ENCODE results near the gene PARD6A.
"Not testable (repeated sequence)": the region's sequence is repeated elsewhere in the genome, so short reads cannot be mapped to it uniquely, and the experiment has no call there.

PARD6A gene

DNA sequence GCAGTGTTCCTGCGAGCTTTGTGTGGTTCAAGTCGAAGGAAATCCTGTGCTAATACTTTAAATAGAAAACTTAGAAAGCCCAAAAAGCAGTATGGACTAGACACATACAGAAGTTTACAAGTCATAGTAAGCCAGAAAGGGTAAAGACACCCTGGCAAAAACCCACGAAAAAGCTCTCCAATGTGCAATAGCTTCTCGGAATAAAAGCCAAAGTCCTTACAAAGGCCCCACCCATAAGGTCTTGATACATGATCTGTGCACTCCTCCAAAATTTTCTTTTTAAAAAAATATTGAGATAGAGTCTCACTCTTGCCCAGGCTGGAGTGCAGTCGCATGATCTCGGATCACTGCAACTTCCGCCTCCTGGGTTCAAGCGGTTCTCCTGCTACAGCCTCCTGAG is 16.2 kb downstream of the PARD6A start:
- in situ Hi-C loops (cut with HindIII; ENCODE audit: low pct_ligation_motif_present, low pct_unique_long_range_greater_than_20kb, low sequenced_read_pairs): no loop called here
- DNase-seq: no peak

DNA sequence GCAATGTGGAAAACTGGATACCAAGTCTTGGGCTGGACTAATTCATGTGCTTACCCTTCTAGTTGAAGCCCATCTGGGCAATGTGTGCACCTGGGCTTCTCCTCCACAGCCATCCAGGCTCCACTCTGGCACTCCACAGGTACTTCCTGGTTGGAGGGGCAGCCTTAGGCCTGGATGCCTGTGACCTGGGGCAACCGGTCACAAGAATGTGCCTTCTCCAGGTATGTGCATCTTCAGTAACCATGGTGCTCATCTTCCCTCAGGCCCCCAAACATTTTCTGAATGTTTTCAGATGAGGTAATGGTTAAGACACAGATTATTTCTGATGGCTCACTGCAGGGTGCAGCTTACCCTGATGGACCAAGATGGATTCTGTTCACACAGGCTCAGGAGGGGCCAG is 17.0 kb downstream of the PARD6A start:
- no peak for DNase-seq

DNA sequence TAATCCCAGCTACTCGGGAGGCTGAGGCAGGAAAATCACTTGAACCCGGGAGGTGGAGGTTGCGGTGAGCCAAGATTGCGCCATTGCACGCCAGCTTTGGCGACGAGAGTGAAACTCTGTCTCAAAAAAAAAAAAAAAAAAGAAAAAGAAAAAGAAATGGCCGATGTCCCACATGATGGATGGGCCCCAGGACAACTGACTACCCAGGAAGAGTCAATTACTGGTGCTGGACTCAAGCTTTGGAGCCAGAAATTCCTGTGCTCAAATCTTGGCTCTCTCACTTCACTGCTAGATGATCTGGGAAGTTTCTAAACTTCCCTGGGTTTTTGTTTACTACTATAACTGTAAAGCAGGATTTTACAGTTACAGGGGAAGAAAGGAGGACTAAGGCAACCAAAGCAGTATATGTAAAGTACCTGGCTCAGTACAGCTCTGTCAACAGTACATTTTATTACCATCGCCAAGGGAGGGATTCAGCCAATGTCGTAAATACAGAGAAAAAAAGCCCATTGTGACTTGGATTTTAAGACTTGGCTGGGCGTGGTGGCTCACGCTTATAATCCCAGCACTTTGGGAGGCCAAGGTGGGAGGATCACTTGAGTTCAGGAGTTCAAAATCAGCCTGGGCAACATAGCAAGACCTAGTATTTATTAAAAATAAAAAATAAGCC is 17.7 kb downstream of the PARD6A start:
- in situ Hi-C loops (cut with HindIII; ENCODE audit: low pct_ligation_motif_present, low pct_unique_long_range_greater_than_20kb, low sequenced_read_pairs): no loop called here
- DNase-seq: no peak

More for the DNA sequence above, 17.0 kb downstream of the PARD6A start:
- in situ Hi-C loops (cut with HindIII; ENCODE audit: low pct_ligation_motif_present, low pct_unique_long_range_greater_than_20kb, low sequenced_read_pairs): no loop called here

DNA sequence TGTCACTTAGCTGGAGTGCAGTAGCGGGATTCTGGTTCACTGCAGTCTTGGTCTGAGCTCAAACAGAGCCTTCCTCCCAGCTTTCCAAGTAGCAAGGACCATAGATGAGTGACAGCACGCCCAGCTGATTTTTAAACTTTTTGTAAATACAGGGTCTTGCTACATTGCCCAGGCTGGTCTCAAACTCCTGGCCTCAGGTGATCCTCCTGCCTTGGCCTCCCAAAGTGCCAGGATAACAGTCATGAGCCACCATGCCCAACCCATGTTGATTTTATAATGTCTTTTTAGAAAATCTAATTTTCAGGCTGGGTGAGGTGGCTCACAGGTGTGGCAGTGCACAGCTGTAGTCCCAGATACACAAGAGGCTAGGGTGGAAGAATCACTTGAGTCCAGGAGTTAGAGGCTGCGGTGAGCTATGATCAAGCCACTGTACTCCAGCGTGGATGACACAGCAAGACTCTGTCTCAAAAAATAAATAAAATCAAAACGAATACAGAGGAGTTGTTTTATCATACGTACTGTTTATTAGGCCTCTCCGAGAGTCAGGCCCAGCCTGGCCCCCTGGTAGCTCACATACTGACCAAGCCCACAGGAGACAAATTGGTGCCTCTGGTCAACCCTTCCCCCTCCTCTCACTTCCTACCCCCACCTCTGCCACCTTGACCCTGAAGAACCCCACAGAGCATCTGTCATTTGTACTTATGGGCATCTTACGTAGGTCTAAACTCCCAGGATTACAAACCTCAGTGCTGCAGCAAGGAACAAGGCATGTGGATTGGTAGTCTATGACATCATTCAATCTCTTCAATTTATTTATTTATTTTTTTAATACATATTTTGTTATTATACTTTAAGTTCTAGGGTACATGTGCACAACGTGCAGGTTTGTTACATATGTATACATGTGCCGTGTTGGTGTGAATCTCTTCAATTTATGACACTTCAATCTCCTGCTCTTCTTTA is 19.5 kb downstream of the PARD6A start:
- in situ Hi-C loops (cut with HindIII; ENCODE audit: low pct_ligation_motif_present, low pct_unique_long_range_greater_than_20kb, low sequenced_read_pairs): no loop called here
- no peak for DNase-seq

DNA sequence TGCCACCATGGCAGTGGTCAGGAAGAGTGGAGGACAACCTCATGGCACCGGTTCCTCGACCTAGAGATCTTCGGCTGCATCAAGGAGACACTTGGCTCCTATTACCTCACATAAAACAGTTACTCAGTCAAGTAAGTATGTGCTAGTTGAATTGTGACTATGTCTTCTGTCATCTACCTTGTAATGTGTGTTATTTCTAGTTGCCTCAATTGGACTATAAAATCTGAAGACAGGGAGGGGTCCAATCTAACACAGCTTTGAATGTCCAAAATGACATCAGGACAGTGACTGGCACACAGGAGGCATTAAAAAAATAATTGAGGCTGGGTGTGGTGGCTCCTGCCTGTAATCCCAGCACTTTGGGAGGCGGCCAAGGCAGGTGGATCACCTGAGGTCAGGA is 23.0 kb downstream of the PARD6A start:
- in situ Hi-C loops (cut with HindIII; ENCODE audit: low pct_ligation_motif_present, low pct_unique_long_range_greater_than_20kb, low sequenced_read_pairs): no loop called here

DNA sequence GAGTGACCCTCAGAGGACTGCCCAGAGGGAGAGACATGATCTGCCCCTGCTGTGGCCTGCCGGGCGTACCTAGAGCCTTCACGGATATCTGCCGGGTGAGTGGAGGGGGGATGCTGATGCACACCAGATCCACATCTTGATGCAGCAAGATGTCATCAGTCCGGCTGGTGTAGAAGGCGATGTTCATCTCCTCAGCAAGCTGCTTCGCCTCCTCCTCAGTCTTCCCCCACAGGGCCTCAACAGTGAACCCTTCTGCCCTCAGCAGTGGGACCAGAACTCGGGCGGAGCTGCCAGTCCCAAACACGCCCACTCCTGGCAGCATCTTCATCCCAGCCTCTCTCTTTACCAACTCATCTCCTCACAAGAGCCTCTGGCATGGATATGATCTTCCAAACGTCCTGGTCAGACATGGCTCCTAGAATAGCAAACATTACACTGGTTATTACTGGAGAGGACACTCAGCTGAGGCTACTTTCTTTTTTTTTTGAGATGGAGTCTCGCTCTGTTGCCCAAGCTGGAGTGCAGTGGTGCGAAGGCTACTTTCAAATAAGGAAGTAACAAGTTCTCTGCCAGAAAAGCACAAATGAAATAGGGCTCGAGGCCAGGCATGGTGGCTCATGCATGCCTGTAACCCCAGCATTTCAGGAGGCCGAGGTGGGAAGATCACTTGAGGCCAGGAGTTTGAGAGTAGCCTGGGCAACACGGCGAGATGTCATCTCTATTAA is 24.8 kb downstream of the PARD6A start:
- in situ Hi-C loops (cut with HindIII; ENCODE audit: low pct_ligation_motif_present, low pct_unique_long_range_greater_than_20kb, low sequenced_read_pairs): no loop called here
- DNase-seq: no peak

More for the DNA sequence above, 23.0 kb downstream of the PARD6A start:
- no peak for DNase-seq

DNA sequence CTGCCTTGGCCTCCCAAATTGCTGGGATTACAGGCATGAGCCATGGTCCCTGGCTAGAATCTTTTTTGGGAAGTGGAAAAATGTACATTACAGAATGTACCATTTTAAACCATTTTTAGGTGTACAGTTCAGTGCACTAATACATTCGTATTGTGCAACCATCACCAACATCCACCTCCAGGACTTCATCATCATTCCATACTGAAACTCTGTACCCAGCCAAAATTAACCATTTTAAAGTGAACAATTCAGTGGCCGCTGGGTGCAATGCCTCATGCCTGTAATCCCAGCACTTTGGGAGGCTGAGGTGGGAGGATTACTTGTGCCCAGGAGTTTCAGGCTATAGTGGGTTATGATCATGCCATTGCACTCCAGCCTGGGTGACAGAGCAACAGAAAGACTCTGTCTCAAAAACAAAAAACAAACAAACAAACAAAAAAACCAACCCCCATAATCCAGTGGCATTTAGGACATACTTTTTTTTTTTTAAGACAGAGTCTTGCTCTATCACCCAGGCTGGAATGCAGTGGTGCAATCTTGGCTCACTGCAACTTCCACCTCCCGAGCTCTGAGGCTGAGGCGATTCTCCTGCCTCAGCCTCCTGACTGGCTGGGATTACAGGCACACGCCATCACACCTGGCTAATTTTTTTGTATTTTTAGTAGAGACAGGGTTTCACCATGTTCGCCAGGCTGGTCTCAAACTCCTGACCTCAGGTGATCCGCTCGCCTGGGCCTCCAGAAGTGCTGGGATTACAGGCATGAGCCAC is 32.9 kb downstream of the PARD6A start:
- in situ Hi-C loops (cut with HindIII; ENCODE audit: low pct_ligation_motif_present, low pct_unique_long_range_greater_than_20kb, low sequenced_read_pairs); DNase-seq: not testable (repeated sequence)

DNA sequence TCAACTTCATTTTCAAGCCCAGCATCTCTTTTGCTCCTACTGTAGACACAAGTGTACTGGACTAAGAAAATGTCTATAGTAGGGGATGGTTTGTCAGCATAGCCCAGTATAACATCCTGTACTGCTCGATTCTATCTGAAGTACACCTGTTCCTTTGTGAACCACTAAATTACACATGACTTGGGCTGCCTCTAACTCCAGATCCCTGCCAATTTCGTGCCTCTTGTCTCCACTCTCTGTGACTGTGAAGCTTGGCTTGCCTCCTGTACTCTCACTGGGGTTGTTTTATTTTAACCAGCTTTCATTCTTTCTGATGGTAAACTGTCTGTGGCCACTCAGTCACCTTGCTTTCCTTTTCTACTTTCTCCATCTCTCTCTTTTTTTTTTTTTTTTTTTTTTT is 33.9 kb downstream of the PARD6A start:
- in situ Hi-C loops (cut with HindIII; ENCODE audit: low pct_ligation_motif_present, low pct_unique_long_range_greater_than_20kb, low sequenced_read_pairs): no loop called here
- DNase-seq: no peak

DNA sequence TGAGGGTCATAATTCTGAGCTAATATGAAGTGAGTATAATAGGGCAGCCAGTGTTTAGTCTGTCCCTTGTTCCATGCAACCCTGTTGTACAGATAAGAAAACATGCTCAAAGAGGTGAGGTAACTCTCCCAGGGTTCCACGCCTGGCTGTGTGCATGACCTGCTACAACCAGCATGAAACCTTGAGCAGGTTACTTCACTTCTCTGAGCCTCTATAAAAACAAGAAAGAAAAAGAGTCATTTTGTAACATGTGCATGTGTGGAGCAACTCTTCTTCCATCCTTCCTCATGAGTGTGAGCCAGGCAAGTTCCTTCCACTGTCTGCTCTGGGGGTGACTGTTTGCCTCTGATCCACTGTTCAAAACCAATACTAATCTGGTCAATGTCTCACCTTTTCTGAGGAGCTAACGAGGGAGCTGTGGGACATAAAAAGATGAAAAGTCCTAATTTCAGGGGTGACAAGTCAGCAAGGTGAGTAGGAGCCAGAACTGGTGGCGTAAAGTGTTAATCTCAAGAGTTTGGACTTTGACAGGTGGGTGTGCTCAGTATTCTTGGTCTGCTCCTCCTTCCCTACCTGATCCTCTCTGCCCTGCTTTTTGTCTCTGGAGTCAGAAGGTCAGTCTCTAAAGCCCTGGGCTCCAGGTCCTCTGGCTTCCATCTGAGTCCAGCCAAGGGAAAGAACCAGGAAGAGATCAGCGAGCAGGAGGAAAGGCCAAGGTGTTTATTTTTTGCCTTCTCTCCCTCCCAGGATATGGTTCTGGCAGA is 36.8 kb downstream of the PARD6A start:
- no peak for DNase-seq
- in situ Hi-C loops (cut with HindIII; ENCODE audit: low pct_ligation_motif_present, low pct_unique_long_range_greater_than_20kb, low sequenced_read_pairs): no loop called here

DNA sequence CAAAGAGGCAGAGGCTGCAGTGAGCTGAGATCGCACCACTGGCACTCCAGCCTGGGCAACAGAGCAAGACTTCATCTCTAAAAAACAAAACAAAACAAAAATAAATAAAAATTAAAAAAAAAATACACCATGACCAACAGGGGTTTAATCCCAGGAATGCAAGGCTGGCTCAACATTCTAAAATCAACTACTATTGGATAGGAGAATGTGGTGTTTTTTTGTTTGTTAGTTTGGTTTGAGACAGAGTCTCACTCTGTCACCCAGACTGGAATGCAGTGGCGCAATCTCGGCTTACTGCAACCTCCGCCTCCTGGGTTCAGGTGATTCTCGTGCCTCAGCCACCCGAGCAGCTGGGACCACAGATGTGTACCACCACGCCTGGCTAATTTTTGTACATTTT is 38.5 kb downstream of the PARD6A start:
- no peak for DNase-seq
- in situ Hi-C loops (cut with HindIII; ENCODE audit: low pct_ligation_motif_present, low pct_unique_long_range_greater_than_20kb, low sequenced_read_pairs): no loop called here

DNA sequence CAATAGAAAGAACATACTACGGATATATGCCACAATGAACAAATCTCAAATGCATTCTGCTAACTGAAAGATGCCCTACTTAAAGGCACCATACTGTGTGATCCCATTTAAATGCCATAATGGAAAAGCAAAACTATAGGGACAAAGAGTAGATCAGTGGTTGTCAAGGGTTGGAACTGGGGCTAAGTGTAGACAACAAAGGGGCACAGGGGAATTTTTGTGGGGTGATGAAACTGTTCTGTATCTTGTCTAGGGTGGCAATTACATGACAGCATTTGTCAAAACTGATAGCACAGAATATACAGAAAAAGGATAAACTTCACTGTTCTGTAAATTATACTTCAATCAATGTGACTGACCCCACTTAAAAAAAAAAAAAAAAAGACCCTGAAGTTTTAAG is 40.7 kb downstream of the PARD6A start:
- in situ Hi-C loops (cut with HindIII; ENCODE audit: low pct_ligation_motif_present, low pct_unique_long_range_greater_than_20kb, low sequenced_read_pairs): no loop called here
- no peak for DNase-seq

DNA sequence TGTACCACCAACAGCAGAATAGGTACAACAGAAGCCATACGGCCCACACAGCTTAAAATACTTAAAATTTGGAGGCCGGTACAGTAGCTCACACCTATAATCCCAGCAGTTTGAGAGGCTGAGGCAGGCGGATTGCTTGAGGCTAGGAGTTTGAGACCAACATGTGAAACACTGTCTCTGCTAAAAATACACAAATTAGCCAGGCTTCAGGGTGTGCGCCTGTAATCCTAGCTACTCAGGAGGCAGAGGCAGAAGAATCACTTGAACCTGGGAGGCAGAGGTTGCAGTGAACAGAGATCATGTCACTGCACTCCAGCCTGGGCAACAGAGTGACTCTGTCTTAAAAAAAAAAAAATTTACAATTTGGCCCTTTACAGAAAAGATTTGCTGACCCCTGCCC is 41.4 kb downstream of the PARD6A start:
- in situ Hi-C loops (cut with HindIII; ENCODE audit: low pct_ligation_motif_present, low pct_unique_long_range_greater_than_20kb, low sequenced_read_pairs): no loop called here
- no peak for DNase-seq

DNA sequence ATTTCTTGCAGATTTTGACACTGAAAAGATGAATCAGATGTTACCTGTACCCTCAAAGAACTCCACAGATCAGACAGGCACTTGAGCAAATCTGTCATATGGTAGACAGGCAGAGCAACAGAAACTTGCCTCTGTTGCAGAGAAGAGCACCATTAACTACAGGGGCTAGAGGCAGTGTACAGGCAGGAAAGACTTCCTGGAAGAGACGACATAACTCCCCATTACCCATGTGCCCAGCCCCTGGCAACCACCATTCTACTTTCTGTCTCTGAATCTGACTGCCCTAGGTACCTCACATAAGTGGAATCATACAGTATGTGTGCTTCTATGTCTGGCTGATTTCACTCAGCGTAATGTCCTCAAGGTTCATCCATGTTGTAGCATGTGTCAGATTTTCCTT is 42.9 kb downstream of the PARD6A start:
- DNase-seq: no peak
- in situ Hi-C loops (cut with HindIII; ENCODE audit: low pct_ligation_motif_present, low pct_unique_long_range_greater_than_20kb, low sequenced_read_pairs): no loop called here

DNA sequence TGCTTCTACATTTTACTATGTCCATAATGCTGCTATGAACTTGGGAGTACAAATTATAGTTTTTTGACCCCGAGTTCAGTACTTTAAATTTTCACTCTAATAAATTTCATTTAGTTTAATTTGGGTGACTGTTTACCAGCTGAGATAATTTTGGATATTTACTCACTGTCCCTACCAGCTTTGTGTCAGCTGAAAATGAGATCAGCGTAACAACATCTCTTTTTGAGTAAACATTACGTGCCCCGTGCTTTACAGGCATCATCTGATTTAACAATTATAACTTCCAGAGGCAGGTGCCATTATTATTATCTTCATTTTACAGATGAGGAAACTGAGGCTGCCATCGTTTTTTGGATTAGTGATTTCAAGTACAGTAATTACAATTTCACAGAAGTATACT is 43.4 kb downstream of the PARD6A start:
- in situ Hi-C loops (cut with HindIII; ENCODE audit: low pct_ligation_motif_present, low pct_unique_long_range_greater_than_20kb, low sequenced_read_pairs): no loop called here
- no peak for DNase-seq

DNA sequence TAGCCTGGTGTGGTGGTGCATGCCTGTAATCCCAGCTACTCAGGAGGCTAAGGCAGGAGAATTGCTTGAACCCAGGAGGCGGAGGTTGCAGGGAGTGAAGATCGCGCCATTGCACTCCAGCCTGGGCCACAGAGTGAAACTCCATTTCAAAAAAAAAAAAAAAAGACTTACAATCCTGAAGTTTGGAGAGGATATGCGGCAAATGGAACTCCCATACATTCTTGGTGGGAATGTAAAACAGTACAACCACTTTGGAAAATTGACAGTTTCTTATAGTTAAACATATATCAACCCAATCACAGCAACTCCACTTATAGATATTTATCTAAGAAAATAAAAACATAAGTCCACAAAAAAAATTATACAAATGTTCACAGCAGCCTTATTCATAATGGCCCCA is 46.5 kb downstream of the PARD6A start:
- DNase-seq: no peak
- in situ Hi-C loops (cut with HindIII; ENCODE audit: low pct_ligation_motif_present, low pct_unique_long_range_greater_than_20kb, low sequenced_read_pairs): no loop called here

DNA sequence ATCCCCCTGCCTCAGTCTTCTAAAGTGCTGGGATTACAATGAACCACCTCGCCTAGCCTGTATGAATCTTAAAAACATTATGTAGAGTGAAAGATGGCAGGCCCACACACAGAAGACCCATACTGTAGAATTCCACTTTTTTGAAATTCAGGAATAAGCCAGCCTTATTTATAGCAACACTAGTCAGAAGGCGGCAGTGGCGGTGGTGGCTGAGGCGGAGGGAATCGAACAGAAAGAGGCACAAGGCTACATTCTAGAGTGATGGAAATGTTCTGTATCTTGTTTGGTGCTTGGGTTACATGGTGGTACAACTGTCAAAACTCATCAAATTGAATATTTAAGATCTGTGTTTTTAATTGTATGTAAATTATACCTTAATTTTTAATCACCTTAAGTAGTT is 47.0 kb downstream of the PARD6A start:
- no peak for DNase-seq
- in situ Hi-C loops (cut with HindIII; ENCODE audit: low pct_ligation_motif_present, low pct_unique_long_range_greater_than_20kb, low sequenced_read_pairs): no loop called here

DNA sequence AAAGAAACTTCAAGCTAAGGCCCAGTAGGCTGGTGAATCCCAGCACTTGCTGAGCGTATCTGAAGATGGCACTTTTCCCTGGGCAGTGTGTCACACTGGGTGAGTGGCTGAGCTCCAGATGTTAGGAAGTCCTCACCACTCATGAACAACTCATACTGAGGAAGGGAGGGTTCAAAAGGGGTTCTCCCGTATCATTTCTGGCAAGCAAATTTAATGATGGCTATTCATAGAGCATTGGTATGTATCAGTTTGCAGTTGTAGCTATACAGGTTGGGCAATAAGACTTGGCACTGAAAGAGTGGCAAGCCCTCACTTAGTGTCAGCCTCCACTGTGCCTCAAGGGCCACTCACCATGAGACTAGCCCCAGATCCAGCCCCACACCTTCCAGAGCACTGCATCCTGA is 47.6 kb downstream of the PARD6A start:
- in situ Hi-C loops (cut with HindIII; ENCODE audit: low pct_ligation_motif_present, low pct_unique_long_range_greater_than_20kb, low sequenced_read_pairs): no loop called here
- DNase-seq: no peak

DNA sequence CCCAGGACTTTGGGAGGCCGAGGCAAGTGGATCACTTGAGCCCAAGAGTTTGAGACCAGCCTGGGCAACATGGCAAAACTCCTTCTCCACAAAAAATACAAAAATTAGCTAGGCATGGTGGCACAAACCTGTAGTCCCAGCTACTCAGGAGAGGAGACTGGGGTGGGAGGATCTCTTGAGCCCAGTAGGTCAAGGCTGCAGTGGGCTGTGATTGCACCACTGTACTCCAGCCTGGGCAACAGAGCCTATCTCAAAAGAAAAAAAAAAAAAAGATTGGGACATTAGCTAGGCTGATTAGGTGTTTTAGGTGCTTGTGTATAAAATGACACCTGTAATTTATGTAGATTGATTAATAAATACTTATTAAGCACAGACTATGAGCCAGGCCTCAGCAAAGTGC is 48.3 kb downstream of the PARD6A start:
- no peak for DNase-seq
- in situ Hi-C loops (cut with HindIII; ENCODE audit: low pct_ligation_motif_present, low pct_unique_long_range_greater_than_20kb, low sequenced_read_pairs): no loop called here
